Activated T-cell treated with anti-CD3 and anti-CD28 coated beads, Interleukin-2, amount 50 U/mL, for 4 hours (primary cell): ENCODE measurements around the gene TIAM1. TPM values are rescaled to one million over a fixed set of nuclear protein-coding genes. Genes with fewer than 3 reads are reported as not detected.

Experiments
- ATAC-seq, 2 donors: fragments of 200-7000 bp; cut with Tn5 transposase; one replicate each; pipeline ENCODE4 v1.10.0; 2021
- DNase-seq: peaks from one replicate; pipeline ENCODE4 v3.0.0-alpha.2; 2020
- H3K27me3 Mint-ChIP-seq: one replicate; pipeline ENCODE4 v1.8.0; 2021; ENCODE audit warnings: low read depth, mixed read lengths
- H3K36me3 Mint-ChIP-seq: one replicate; pipeline ENCODE4 v1.8.0; 2022; ENCODE audit warnings: mixed read lengths; ENCODE audit not compliant: insufficient read depth
- H3K4me1 Mint-ChIP-seq: one replicate; pipeline ENCODE4 v1.8.0; 2021; ENCODE audit warnings: low read depth, mixed read lengths
- H3K4me3 Mint-ChIP-seq: one replicate; pipeline ENCODE4 v1.8.0; 2021; ENCODE audit warnings: mild to moderate bottlenecking, moderate library complexity, mixed read lengths
- H3K9me3 Mint-ChIP-seq: one replicate; pipeline ENCODE4 v1.8.0; 2021; ENCODE audit warnings: mixed read lengths
- total RNA-seq, 3 donors: library from RNA; stranded (reverse); gene quantifications; one replicate each; pipeline ENCODE4 v1.2.1, GENCODE V29; 2021

TIAM1 gene
- total RNA-seq, 3 donors from 2014 or later = 103 to 133 (median 132) TPM

DNA sequence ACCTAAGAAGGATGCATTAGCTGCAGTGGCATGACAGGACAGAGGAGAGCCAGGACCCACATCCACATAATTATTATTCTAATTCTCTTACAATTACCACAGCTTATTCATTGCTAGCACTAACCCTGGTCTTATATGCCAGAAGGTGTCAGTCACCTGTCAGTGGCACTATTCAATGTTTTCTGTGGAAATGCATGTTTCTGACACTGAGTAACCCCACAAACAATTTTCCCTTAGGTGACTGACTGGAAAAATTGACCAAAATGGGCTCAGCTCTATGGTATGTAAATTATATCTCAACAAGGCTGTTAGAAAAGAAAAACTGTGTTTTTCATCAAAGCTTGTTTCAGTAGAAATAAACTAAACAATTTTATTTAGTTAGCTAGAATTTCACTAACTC is 187.9 kb downstream of the TIAM1 start:
- DNase-seq (no peak), ATAC-seq (no peak)
- H3K4me3 Mint-ChIP-seq = no peak overlapping the region
- H3K9me3 Mint-ChIP-seq = no peaks in the 10 kb centered on the region
- no peaks in the 10 kb centered on the region for H3K27me3 Mint-ChIP-seq
- peaks cover 25% of the 10 kb centered on the region for H3K36me3 Mint-ChIP-seq
- H3K4me1 Mint-ChIP-seq = peaks cover 65% of the 10 kb centered on the region

GRCh38 chr21:31151156-31152045 is 192.7 kb downstream of the TIAM1 start:
- Mint-ChIP-seq H3K4me3 (no peak overlapping the region), H3K36me3 (peaks cover 61% of the 10 kb centered on the region), H3K4me1 (peaks cover 51% of the 10 kb centered on the region), H3K27me3 (no peaks in the 10 kb centered on the region), H3K9me3 (no peaks in the 10 kb centered on the region)
- ATAC-seq (no peak), DNase-seq (no peak)

GRCh38 chr21:31145274-31145673 is 198.8 kb downstream of the TIAM1 start:
- Mint-ChIP-seq H3K4me1 (peaks cover 37% of the 10 kb centered on the region), H3K36me3 (peaks cover 41% of the 10 kb centered on the region), H3K9me3 (no peaks in the 10 kb centered on the region)

DNA sequence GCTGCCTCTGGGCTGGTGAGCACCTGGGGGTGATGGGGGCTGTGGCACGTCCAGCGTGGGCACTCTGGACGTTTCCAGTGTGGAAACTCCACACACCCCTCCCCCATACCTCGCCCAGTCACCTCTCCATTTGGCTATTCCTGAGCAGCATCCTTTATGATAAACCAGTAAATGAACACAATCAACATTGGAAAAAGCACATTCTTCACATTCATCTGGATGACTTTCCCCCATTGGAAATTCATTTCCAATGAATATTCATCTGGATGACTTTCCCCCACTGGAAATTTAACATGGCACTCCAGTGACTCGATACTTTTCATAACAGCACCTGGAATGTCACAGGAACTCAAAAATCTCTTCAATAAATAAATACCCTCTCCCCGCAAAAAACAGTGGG is 201.0 kb downstream of the TIAM1 start:
- Mint-ChIP-seq H3K9me3 (no peaks in the 10 kb centered on the region), H3K27me3 (no peaks in the 10 kb centered on the region), H3K36me3 (peaks cover 35% of the 10 kb centered on the region), H3K4me3 (no peak overlapping the region), H3K4me1 (peaks cover 34% of the 10 kb centered on the region)
- ATAC-seq (no peak), DNase-seq (no peak)

More at GRCh38 chr21:31145274-31145673, 198.8 kb downstream of the TIAM1 start:
- no peak overlapping the region for H3K4me3 Mint-ChIP-seq
- no peak for ATAC-seq
- H3K27me3 Mint-ChIP-seq = no peaks in the 10 kb centered on the region
- DNase-seq = no peak

- H3K36me3 Mint-ChIP-seq = peaks cover 34% of the 10 kb centered on the region
- H3K27me3 Mint-ChIP-seq = no peaks in the 10 kb centered on the region
- no peak overlapping the region for H3K4me3 Mint-ChIP-seq
- peaks cover 32% of the 10 kb centered on the region for H3K4me1 Mint-ChIP-seq
- H3K9me3 Mint-ChIP-seq = no peaks in the 10 kb centered on the region
- ATAC-seq = peak in 1 of 2 donors; percentile 48
- DNase-seq = peak; percentile 24
These were observed 201.5 kb downstream of the TIAM1 start for GRCh38 chr21:31142600-31142999.

DNA sequence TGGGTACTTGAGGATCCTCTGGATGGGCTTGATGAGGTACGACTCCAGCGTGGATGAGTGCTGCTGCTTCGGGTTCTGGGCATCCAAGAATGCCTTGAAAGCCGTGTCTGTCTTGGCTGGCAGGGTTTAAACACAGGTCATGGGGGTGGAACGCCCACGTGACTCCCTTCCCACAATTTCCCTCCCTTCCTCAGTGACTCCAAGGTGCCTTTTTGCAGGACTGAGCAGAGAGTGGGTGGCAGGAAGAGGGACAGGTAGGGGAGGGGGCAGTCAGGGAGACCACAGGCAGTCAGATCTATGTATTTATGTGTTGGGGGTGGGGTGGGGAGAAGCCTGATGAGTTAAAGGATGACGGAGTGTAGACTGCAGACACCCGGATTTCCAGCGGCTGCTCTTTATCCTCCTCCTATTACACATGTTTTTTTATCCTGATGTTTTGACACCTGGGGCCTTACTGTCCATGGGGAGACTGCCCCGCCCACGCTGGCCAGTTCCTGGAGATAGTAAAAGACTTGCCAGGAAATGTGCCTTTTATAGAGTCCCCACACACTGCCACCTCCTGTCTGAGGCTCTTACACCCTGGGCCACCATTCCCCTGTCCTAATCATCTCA is 202.6 kb downstream of the TIAM1 start:
- Mint-ChIP-seq H3K27me3 (no peaks in the 10 kb centered on the region), H3K36me3 (peaks cover 34% of the 10 kb centered on the region), H3K4me3 (no peak overlapping the region), H3K4me1 (peaks cover 26% of the 10 kb centered on the region), H3K9me3 (no peaks in the 10 kb centered on the region)
- DNase-seq (no peak), ATAC-seq (no peak)

GRCh38 chr21:31140676-31141075 is 203.4 kb downstream of the TIAM1 start:
- H3K9me3 Mint-ChIP-seq = no peaks in the 10 kb centered on the region
- no peak for ATAC-seq
- DNase-seq = no peak
- no peak overlapping the region for H3K4me3 Mint-ChIP-seq
- H3K36me3 Mint-ChIP-seq = peaks cover 38% of the 10 kb centered on the region
- H3K4me1 Mint-ChIP-seq = peaks cover 26% of the 10 kb centered on the region
- no peaks in the 10 kb centered on the region for H3K27me3 Mint-ChIP-seq

GRCh38 chr21:31140025-31140424 is 204.0 kb downstream of the TIAM1 start:
- ATAC-seq = no peak
- H3K36me3 Mint-ChIP-seq = peaks cover 42% of the 10 kb centered on the region
- no peak overlapping the region for H3K4me3 Mint-ChIP-seq
- H3K4me1 Mint-ChIP-seq = peaks cover 29% of the 10 kb centered on the region
- H3K9me3 Mint-ChIP-seq = no peaks in the 10 kb centered on the region
- DNase-seq = no peak
- no peaks in the 10 kb centered on the region for H3K27me3 Mint-ChIP-seq

DNA sequence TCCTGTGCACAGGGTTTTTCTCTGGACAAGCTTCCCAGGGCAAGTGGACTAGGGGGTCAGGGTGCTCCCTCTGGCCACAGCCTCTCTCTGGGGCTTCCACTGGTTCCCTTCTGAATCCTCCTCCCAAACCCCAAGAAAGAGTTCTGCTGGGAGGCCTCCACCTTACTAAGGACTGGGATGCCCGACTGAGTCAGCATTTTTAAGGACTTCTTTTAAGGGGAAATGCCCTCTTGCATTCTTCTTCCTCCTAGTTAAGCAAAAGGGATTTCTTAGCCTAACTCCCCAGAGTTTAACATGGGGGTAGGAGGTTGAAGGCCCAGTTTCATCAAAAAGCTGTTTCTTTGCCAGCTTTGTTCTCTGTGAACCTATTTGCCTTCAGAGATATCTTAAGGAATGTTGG is 206.1 kb downstream of the TIAM1 start:
- no peaks in the 10 kb centered on the region for H3K9me3 Mint-ChIP-seq
- H3K4me1 Mint-ChIP-seq = peaks cover 49% of the 10 kb centered on the region
- ATAC-seq = no peak
- H3K4me3 Mint-ChIP-seq = no peak overlapping the region
- DNase-seq = no peak
- H3K36me3 Mint-ChIP-seq = peaks cover 56% of the 10 kb centered on the region
- no peaks in the 10 kb centered on the region for H3K27me3 Mint-ChIP-seq

GRCh38 chr21:31136891-31137290 is 207.2 kb downstream of the TIAM1 start:
- H3K9me3 Mint-ChIP-seq = no peaks in the 10 kb centered on the region
- no peaks in the 10 kb centered on the region for H3K27me3 Mint-ChIP-seq
- H3K36me3 Mint-ChIP-seq = peaks cover 66% of the 10 kb centered on the region
- DNase-seq (no peak), ATAC-seq (no peak)
- H3K4me1 Mint-ChIP-seq = peaks cover 53% of the 10 kb centered on the region
- no peak overlapping the region for H3K4me3 Mint-ChIP-seq

- Mint-ChIP-seq H3K36me3 (peaks cover 68% of the 10 kb centered on the region), H3K4me1 (peaks cover 59% of the 10 kb centered on the region), H3K9me3 (no peaks in the 10 kb centered on the region), H3K27me3 (no peaks in the 10 kb centered on the region), H3K4me3 (no peak overlapping the region)
- DNase-seq = no peak
- no peak for ATAC-seq
These were observed 208.4 kb downstream of the TIAM1 start for GRCh38 chr21:31135531-31136184.

- Mint-ChIP-seq H3K4me1 (peaks cover 57% of the 10 kb centered on the region), H3K4me3 (peak overlapping the region; percentile 66), H3K27me3 (no peaks in the 10 kb centered on the region), H3K9me3 (no peaks in the 10 kb centered on the region), H3K36me3 (peaks cover 65% of the 10 kb centered on the region)
- peak; percentile 21 to 26 for ATAC-seq
- no peak for DNase-seq
These were observed 210.7 kb downstream of the TIAM1 start for GRCh38 chr21:31133243-31133830.

DNA sequence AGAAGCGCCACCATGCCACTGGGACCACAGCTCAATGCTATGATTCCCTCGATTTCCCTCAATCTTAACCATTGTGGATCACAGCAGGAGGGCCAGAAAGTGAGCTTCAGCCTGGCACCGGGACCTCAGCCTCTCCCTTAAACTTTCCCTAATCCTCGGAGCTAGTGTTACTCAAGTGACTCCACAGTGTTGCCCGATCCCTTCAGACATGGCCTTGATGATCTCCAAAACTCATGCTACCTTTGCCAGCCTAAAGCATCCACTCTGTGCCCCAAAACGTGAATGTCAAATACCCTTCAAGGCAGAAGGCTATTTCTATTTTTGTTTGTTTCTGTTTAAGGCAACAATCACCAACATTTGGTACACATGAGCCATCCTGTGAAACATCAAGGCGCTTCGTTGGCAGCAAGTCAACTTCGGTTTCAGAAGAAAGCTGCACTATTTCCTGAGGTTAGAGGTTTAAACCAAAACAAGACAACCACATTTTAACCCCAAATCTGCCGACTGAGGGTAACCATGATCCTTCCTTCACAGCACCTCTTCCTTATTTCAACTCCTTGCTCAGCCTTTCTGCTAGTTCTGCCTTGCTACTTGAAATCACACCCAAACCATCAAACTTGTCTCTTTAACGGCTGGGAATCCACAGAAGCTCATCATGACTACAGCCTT is 211.4 kb downstream of the TIAM1 start:
- ATAC-seq (peak; percentile 76 to 84), DNase-seq (peak; percentile 57)
- Mint-ChIP-seq H3K27me3 (no peaks in the 10 kb centered on the region), H3K36me3 (peaks cover 68% of the 10 kb centered on the region), H3K9me3 (no peaks in the 10 kb centered on the region), H3K4me3 (peak overlapping the region; percentile 66), H3K4me1 (peaks cover 57% of the 10 kb centered on the region)

GRCh38 chr21:31130821-31131220 is 213.2 kb downstream of the TIAM1 start:
- Mint-ChIP-seq H3K4me3 (no peak overlapping the region), H3K36me3 (peaks cover 67% of the 10 kb centered on the region), H3K4me1 (peaks cover 55% of the 10 kb centered on the region), H3K27me3 (no peaks in the 10 kb centered on the region), H3K9me3 (no peaks in the 10 kb centered on the region)
- DNase-seq (no peak), ATAC-seq (peak; percentile 44 to 68)
